DND-41 (cell line): Measurements from ENCODE around the gene SFT2D2.

Experiments used
- EZH2 ChIP-seq: IDR thresholded peaks from 3 replicates; pipeline ENCODE4 v1.6.1; 2012; ENCODE audit warnings: borderline replicate concordance, low read depth, mild to moderate bottlenecking, moderate library complexity, low read length, inconsistent platforms; ENCODE audit not compliant: severe bottlenecking
- TF ChIP-seq, protein P1 (sequence below): IDR thresholded peaks from 2 replicates; pipeline ENCODE4 v1.5.1; 2012; ENCODE audit warnings: borderline replicate concordance, low read length, moderate library complexity, mild to moderate bottlenecking; ENCODE audit not compliant: poor library complexity, severe bottlenecking; ENCODE audit errors: extremely low read depth

DNA sequence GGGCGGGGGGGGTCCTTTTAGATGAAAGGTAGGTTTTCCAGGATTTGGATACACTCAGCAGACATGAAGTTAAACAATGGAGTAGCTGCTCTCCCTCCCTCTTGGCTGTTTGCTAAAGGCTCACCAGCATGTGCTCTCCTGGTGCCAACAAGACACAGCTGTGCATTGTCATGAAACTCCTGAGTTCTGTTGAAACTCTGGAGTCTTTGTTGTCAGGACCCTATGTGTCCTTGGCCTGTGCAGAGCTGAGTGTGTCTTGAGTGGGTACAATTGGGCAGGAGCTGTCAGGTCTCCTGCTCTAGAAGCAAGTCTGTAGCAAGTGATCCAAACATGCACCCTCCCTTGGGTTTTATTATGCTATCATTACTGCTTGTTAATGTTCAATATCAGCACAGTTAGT, 67.6 kb downstream of the SFT2D2 start:
- TF ChIP-seq, protein P1, sequence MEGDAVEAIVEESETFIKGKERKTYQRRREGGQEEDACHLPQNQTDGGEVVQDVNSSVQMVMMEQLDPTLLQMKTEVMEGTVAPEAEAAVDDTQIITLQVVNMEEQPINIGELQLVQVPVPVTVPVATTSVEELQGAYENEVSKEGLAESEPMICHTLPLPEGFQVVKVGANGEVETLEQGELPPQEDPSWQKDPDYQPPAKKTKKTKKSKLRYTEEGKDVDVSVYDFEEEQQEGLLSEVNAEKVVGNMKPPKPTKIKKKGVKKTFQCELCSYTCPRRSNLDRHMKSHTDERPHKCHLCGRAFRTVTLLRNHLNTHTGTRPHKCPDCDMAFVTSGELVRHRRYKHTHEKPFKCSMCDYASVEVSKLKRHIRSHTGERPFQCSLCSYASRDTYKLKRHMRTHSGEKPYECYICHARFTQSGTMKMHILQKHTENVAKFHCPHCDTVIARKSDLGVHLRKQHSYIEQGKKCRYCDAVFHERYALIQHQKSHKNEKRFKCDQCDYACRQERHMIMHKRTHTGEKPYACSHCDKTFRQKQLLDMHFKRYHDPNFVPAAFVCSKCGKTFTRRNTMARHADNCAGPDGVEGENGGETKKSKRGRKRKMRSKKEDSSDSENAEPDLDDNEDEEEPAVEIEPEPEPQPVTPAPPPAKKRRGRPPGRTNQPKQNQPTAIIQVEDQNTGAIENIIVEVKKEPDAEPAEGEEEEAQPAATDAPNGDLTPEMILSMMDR = no peak
- TF ChIP-seq EZH2 = no peak
